ENCODE measurements around the gene IFIT1B.

Gene IFIT1B

DNA sequence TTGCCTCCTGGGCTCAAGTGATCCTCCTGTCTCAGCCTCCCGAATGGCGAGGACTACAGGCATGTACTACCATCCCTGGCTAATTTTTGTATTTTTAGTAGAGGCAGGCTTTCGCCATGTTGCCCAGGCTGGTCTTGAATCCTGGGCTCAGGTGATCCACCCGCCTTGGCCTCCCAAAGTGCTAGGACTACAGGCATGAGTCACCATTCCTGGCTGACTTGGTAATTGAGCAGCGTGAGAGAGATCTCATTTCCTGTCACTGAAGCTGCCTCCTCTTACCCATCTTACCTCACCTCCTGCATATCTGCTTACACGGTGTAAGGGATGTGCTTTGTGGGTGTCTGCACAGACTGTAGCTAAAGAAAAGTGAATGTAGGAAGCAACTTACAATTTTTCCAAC is 40.4 kb upstream of the IFIT1B start:
- Histone ChIP-seq H3K9me2 (replicated peaks; ENCODE audit: control insufficient read depth, low read length) (no peaks in the 10 kb centered on the region), H3K27ac (ENCODE audit: low read depth, low read length) (no peak overlapping the region), H4K20me1 (ENCODE audit: control insufficient read depth, insufficient read depth, low read depth, low read length) (no peaks in the 10 kb centered on the region), H3K9me3 (ENCODE audit: control insufficient read depth, insufficient read depth, low read length) (no peaks in the 10 kb centered on the region), H3K4me1 (ENCODE audit: control insufficient read depth, low read length) (peaks cover 17% of the 10 kb centered on the region), H3K79me2 (ENCODE audit: control insufficient read depth, low read length) (no peaks in the 10 kb centered on the region), H3K4me2 (ENCODE audit: low read length) (no peak overlapping the region), H3K27me3 (ENCODE audit: control insufficient read depth, low read length) (peaks cover 3% of the 10 kb centered on the region; the same call in 1 of the 2 replicates), H3F3A (ENCODE audit: control insufficient read depth, insufficient read depth) (no peaks in the 10 kb centered on the region), H3K36me3 (ENCODE audit: control insufficient read depth, low read length) (no peaks in the 10 kb centered on the region), H3K4me3 (ENCODE audit: low read length) (no peak overlapping the region)
- TF ChIP-seq CTCF (IDR thresholded peaks at IDR 0.05; ENCODE audit: low read depth, low read length, poor library complexity, severe bottlenecking), result no peak
- TF ChIP-seq EZH2phosphoT487 (IDR thresholded peaks at IDR 0.05; ENCODE audit: borderline replicate concordance, low read length), result no peak

GRCh38 chr10:89338713-89339112 is 39.1 kb upstream of the IFIT1B start:
- Histone ChIP-seq H3K4me1 (ENCODE audit: control insufficient read depth, low read length) (peaks cover 4% of the 10 kb centered on the region), H3K9me3 (ENCODE audit: control insufficient read depth, insufficient read depth, low read length) (no peaks in the 10 kb centered on the region), H3K4me2 (ENCODE audit: low read length) (no peak overlapping the region), H3K36me3 (ENCODE audit: control insufficient read depth, low read length) (no peaks in the 10 kb centered on the region), H3F3A (ENCODE audit: control insufficient read depth, insufficient read depth) (no peaks in the 10 kb centered on the region), H3K27ac (ENCODE audit: low read depth, low read length) (no peak overlapping the region), H4K20me1 (ENCODE audit: control insufficient read depth, insufficient read depth, low read depth, low read length) (no peaks in the 10 kb centered on the region), H3K27me3 (ENCODE audit: control insufficient read depth, low read length) (peaks cover 3% of the 10 kb centered on the region; the same call in 1 of the 2 replicates), H3K9me2 (replicated peaks; ENCODE audit: control insufficient read depth, low read length) (no peaks in the 10 kb centered on the region), H3K4me3 (ENCODE audit: low read length) (no peak overlapping the region), H3K79me2 (ENCODE audit: control insufficient read depth, low read length) (no peaks in the 10 kb centered on the region)
- no peak for TF ChIP-seq EZH2phosphoT487 (IDR thresholded peaks at IDR 0.05; ENCODE audit: borderline replicate concordance, low read length)
- no peak for TF ChIP-seq CTCF (IDR thresholded peaks at IDR 0.05; ENCODE audit: low read depth, low read length, poor library complexity, severe bottlenecking)

DNA sequence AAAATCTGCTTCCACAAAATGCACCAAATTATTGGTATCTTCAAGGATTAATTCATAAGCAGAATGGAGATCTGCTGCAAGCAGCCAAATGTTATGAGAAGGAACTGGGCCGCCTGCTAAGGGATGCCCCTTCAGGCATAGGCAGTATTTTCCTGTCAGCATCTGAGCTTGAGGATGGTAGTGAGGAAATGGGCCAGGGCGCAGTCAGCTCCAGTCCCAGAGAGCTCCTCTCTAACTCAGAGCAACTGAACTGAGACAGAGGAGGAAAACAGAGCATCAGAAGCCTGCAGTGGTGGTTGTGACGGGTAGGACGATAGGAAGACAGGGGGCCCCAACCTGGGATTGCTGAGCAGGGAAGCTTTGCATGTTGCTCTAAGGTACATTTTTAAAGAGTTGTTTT is 38.0 kb upstream of the IFIT1B start:
- Histone ChIP-seq H3K36me3 (ENCODE audit: control insufficient read depth, low read length) (no peaks in the 10 kb centered on the region), H3K9me3 (ENCODE audit: control insufficient read depth, insufficient read depth, low read length) (no peaks in the 10 kb centered on the region), H4K20me1 (ENCODE audit: control insufficient read depth, insufficient read depth, low read depth, low read length) (no peaks in the 10 kb centered on the region), H3K4me2 (ENCODE audit: low read length) (no peak overlapping the region), H3K4me3 (ENCODE audit: low read length) (no peak overlapping the region), H3F3A (ENCODE audit: control insufficient read depth, insufficient read depth) (no peaks in the 10 kb centered on the region), H3K79me2 (ENCODE audit: control insufficient read depth, low read length) (no peaks in the 10 kb centered on the region), H3K27ac (ENCODE audit: low read depth, low read length) (no peak overlapping the region), H3K4me1 (ENCODE audit: control insufficient read depth, low read length) (no peaks in the 10 kb centered on the region), H3K9me2 (replicated peaks; ENCODE audit: control insufficient read depth, low read length) (no peaks in the 10 kb centered on the region), H3K27me3 (ENCODE audit: control insufficient read depth, low read length) (peaks cover 3% of the 10 kb centered on the region; the same call in 1 of the 2 replicates)
- TF ChIP-seq EZH2phosphoT487 (IDR thresholded peaks at IDR 0.05; ENCODE audit: borderline replicate concordance, low read length) (no peak), CTCF (IDR thresholded peaks at IDR 0.05; ENCODE audit: low read depth, low read length, poor library complexity, severe bottlenecking) (no peak)

All from DOHH2 (cell line).